NCI-H128 (cell line): ENCODE measurements around the gene SNX8.
A peak's percentile ranks its signal among the peaks of the same experiment; 100 is the strongest.

ENCODE experiments used
- DNase-seq: peaks from one replicate; lab custom pipeline; 2025; ENCODE audit not compliant: unreplicated experiment; lab: John Stamatoyannopoulos, UW

The SNX8 gene

GRCh38 chr7:2223321-2223720, 90.9 kb downstream of the SNX8 start:
- no peak for DNase-seq

GRCh38 chr7:2222516-2222915, 91.7 kb downstream of the SNX8 start:
- DNase-seq: no peak

- DNase-seq: no peak
Measured at GRCh38 chr7:2220954-2221353, 93.3 kb downstream of the SNX8 start.

- no peak for DNase-seq
Measured at GRCh38 chr7:2220506-2220905, 93.7 kb downstream of the SNX8 start.

- DNase-seq: no peak
Measured at GRCh38 chr7:2220030-2220429, 94.2 kb downstream of the SNX8 start.

GRCh38 chr7:2219606-2220005, 94.6 kb downstream of the SNX8 start:
- no peak for DNase-seq

- no peak for DNase-seq
Measured at GRCh38 chr7:2219136-2219535, 95.1 kb downstream of the SNX8 start.

- no peak for DNase-seq
Measured at GRCh38 chr7:2218444-2218785, 95.8 kb downstream of the SNX8 start.

- no peak for DNase-seq
Measured at GRCh38 chr7:2217716-2218443, 96.4 kb downstream of the SNX8 start.

GRCh38 chr7:2217206-2217605, 97.0 kb downstream of the SNX8 start:
- no peak for DNase-seq

GRCh38 chr7:2215851-2216250, 98.4 kb downstream of the SNX8 start:
- DNase-seq: no peak

- DNase-seq: no peak
Measured at GRCh38 chr7:2214636-2215035, 99.6 kb downstream of the SNX8 start.

GRCh38 chr7:2213551-2214215, 100.6 kb downstream of the SNX8 start:
- DNase-seq: no peak

- no peak for DNase-seq
Measured at GRCh38 chr7:2212906-2213305, 101.3 kb downstream of the SNX8 start.

GRCh38 chr7:2211926-2212325, 102.3 kb downstream of the SNX8 start:
- no peak for DNase-seq

GRCh38 chr7:2211259-2211880, 102.9 kb downstream of the SNX8 start:
- DNase-seq: no peak

- no peak for DNase-seq
Measured at GRCh38 chr7:2210551-2211258, 103.5 kb downstream of the SNX8 start.

GRCh38 chr7:2209961-2210323, 104.3 kb downstream of the SNX8 start:
- DNase-seq: no peak

GRCh38 chr7:2209146-2209960, 104.9 kb downstream of the SNX8 start:
- DNase-seq: peak; percentile 22

- no peak for DNase-seq
Measured at GRCh38 chr7:2208712-2209111, 105.5 kb downstream of the SNX8 start.
